IMR-90 (cell line): Measurements from ENCODE around the gene MAN2B1. TPM values are rescaled to one million over a fixed set of nuclear protein-coding genes. Genes with fewer than 3 reads are reported as not detected.

Source experiments
- ATAC-seq: fragments of 200-7000 bp; cut with Tn5 transposase; 2 replicates; pipeline ENCODE4 v1.9.1; 2020; ENCODE audit warnings: low read depth, mild to moderate bottlenecking, moderate library complexity
- BruUV-seq: library from RNA; stranded (reverse); fragments of 400-500 nt; replicated peaks from 2 replicates; lab custom pipeline; 2021; lab: Mats Ljungman, UMichigan
- CTCF ChIA-PET: fragments of 300-600 bp; formaldehyde crosslinking; extraction: SDS; loops from one replicate; lab custom pipeline; 2021; ENCODE audit warnings: antibody characterized with exemption; lab: Yijun Ruan, JAX
- POLR2A ChIA-PET: fragments of 300-600 bp; sonication (Branson Sonifier 250); formaldehyde crosslinking; loops from one replicate; lab custom pipeline; 2022; ENCODE audit warnings: antibody characterized with exemption; ENCODE audit not compliant: unreplicated experiment; lab: Charles Lee
- DNase-seq: peaks from one replicate; pipeline ENCODE4 v3.0.0; 2013
- H2AFZ ChIP-seq: replicated peaks from 2 replicates; pipeline ENCODE3; 2013; ENCODE audit warnings: low read length, mild to moderate bottlenecking; ENCODE audit not compliant: poor library complexity
- H2AK5ac ChIP-seq: 2 replicates; pipeline ENCODE4 v1.6.1; 2013; ENCODE audit warnings: low read depth, low read length, inconsistent platforms
- H2AK9ac ChIP-seq: replicated peaks from 2 replicates; pipeline ENCODE3; 2013; ENCODE audit warnings: mild to moderate bottlenecking, low read depth, low read length, moderate library complexity; ENCODE audit not compliant: poor library complexity
- H2BK120ac ChIP-seq: 2 replicates; pipeline ENCODE4 v1.6.1; 2013; ENCODE audit warnings: low read depth, low read length, inconsistent platforms
- H2BK15ac ChIP-seq: 3 replicates; pipeline ENCODE4 v1.6.1; 2013; ENCODE audit warnings: low read depth, low read length, inconsistent platforms
- H2BK20ac ChIP-seq: 2 replicates; pipeline ENCODE4 v1.6.1; 2013; ENCODE audit warnings: low read depth, mild to moderate bottlenecking, inconsistent platforms, low read length, moderate library complexity
- H2BK5ac ChIP-seq: 2 replicates; pipeline ENCODE4 v1.6.1; 2013; ENCODE audit warnings: mild to moderate bottlenecking, low read depth, low read length, inconsistent platforms; ENCODE audit not compliant: poor library complexity, severe bottlenecking
- H3K14ac ChIP-seq: replicated peaks from 2 replicates; pipeline ENCODE4 v1.6.1; 2013; ENCODE audit warnings: low read depth, low read length, inconsistent platforms
- H3K18ac ChIP-seq: 2 replicates; pipeline ENCODE4 v1.6.1; 2013; ENCODE audit warnings: low read depth, low read length, control low read depth
- H3K23ac ChIP-seq: 2 replicates; pipeline ENCODE4 v1.6.1; 2013; ENCODE audit warnings: low read depth, low read length, inconsistent platforms
- H3K27ac ChIP-seq: 2 replicates; pipeline ENCODE4 v1.5.1; 2013; ENCODE audit warnings: mild to moderate bottlenecking, control low read depth, low read length; ENCODE audit not compliant: insufficient read depth
- H3K27me3 ChIP-seq: 2 replicates; pipeline ENCODE4 v1.6.1; 2013; ENCODE audit warnings: low read length; ENCODE audit not compliant: control insufficient read depth, insufficient read depth
- H3K36me3 ChIP-seq: 2 replicates; pipeline ENCODE4 v1.6.1; 2013; ENCODE audit warnings: low read length, mixed read lengths; ENCODE audit not compliant: control insufficient read depth, insufficient read depth
- H3K4ac ChIP-seq: 2 replicates; pipeline ENCODE4 v1.6.1; 2013; ENCODE audit warnings: low read depth, low read length, inconsistent platforms
- H3K4me1 ChIP-seq: 2 replicates; pipeline ENCODE4 v1.6.1; 2013; ENCODE audit warnings: low read length, mixed read lengths; ENCODE audit not compliant: control insufficient read depth, insufficient read depth
- H3K4me2 ChIP-seq: 2 replicates; pipeline ENCODE4 v1.6.1; 2013; ENCODE audit warnings: low read depth, mild to moderate bottlenecking, control low read depth, low read length, moderate library complexity
- H3K4me3 ChIP-seq: 2 replicates; pipeline ENCODE4 v1.5.1; 2013; ENCODE audit warnings: low read depth, mild to moderate bottlenecking, control low read depth, low read length, moderate library complexity; ENCODE audit not compliant: insufficient read depth
- H3K56ac ChIP-seq: 2 replicates; pipeline ENCODE4 v1.6.1; 2013; ENCODE audit warnings: low read length, inconsistent platforms; ENCODE audit not compliant: insufficient read depth; ENCODE audit errors: extremely low read depth
- H3K79me1 ChIP-seq, 2 experiments: 2 replicates each; pipeline ENCODE4 v1.6.1; 2013; ENCODE audit warnings: low read length in 2 of 2, inconsistent platforms in 1 of 2, low read depth in 1 of 2
- H3K9ac ChIP-seq: 2 replicates; pipeline ENCODE4 v1.6.1; 2013; ENCODE audit warnings: low read depth, low read length, control low read depth
- H3K9me1 ChIP-seq: 2 replicates; pipeline ENCODE4 v1.6.1; 2013; ENCODE audit warnings: low read length, inconsistent platforms; ENCODE audit not compliant: insufficient read depth
- H3K9me3 ChIP-seq: 2 replicates; pipeline ENCODE4 v1.6.1; 2013; ENCODE audit warnings: low read length; ENCODE audit not compliant: control insufficient read depth, insufficient read depth
- H4K20me1 ChIP-seq: 2 replicates; pipeline ENCODE4 v1.6.1; 2013; ENCODE audit warnings: low read length, inconsistent platforms; ENCODE audit not compliant: insufficient read depth
- H4K5ac ChIP-seq: 2 replicates; pipeline ENCODE4 v1.6.1; 2013; ENCODE audit warnings: mild to moderate bottlenecking, low read depth, low read length, control low read depth
- H4K8ac ChIP-seq, 2 experiments: 2 replicates each; pipeline ENCODE4 v1.6.1; 2013; ENCODE audit warnings: low read depth in 2 of 2, low read length in 2 of 2, control low read depth in 1 of 2, inconsistent platforms in 1 of 2
- H4K91ac ChIP-seq: 2 replicates; pipeline ENCODE4 v1.6.1; 2013; ENCODE audit warnings: low read depth, low read length, inconsistent platforms; ENCODE audit not compliant: insufficient read depth
- BHLHE40 ChIP-seq: fragments of 150-350 bp; IDR thresholded peaks from 2 replicates; pipeline ENCODE4 v1.6.1; 2016; ENCODE audit warnings: mild to moderate bottlenecking, low read depth, low read length
- CEBPB ChIP-seq: IDR thresholded peaks from 2 replicates; pipeline ENCODE4 v1.6.1; 2012; ENCODE audit warnings: low read depth, low read length, improper control_type of control experiment
- CHD1 ChIP-seq: IDR thresholded peaks from 2 replicates; pipeline ENCODE4 v1.6.1; 2012; ENCODE audit warnings: low read depth, low read length, improper control_type of control experiment
- ELK1 ChIP-seq: fragments of 150-350 bp; IDR thresholded peaks from 2 replicates; pipeline ENCODE4 v1.6.1; 2016; ENCODE audit warnings: low read depth, mild to moderate bottlenecking, low read length, moderate library complexity, borderline replicate concordance
- FOS ChIP-seq: fragments of 150-350 bp; IDR thresholded peaks from 2 replicates; pipeline ENCODE4 v1.6.1; 2016; ENCODE audit warnings: low read depth, low read length
- MAFK ChIP-seq: IDR thresholded peaks from 2 replicates; pipeline ENCODE4 v1.6.1; 2012; ENCODE audit warnings: low read depth, low read length, improper control_type of control experiment
- MAZ ChIP-seq: IDR thresholded peaks from 2 replicates; pipeline ENCODE4 v1.6.1; 2012; ENCODE audit warnings: low read depth, mild to moderate bottlenecking, low read length, improper control_type of control experiment, moderate library complexity, borderline replicate concordance
- MXI1 ChIP-seq: IDR thresholded peaks from 2 replicates; pipeline ENCODE4 v1.6.1; 2012; ENCODE audit warnings: low read depth, mild to moderate bottlenecking, low read length, moderate library complexity, borderline replicate concordance
- NFE2L2 ChIP-seq: fragments of 150-350 bp; IDR thresholded peaks from 2 replicates; pipeline ENCODE4 v1.6.1; 2016; ENCODE audit warnings: low read depth, mild to moderate bottlenecking, low read length
- POLR2A ChIP-seq: IDR thresholded peaks from 2 replicates; pipeline ENCODE4 v1.6.1; 2012; ENCODE audit warnings: mild to moderate bottlenecking, low read depth, low read length
- RAD21 ChIP-seq: IDR thresholded peaks from 2 replicates; pipeline ENCODE4 v1.6.1; 2012; ENCODE audit warnings: low read length, improper control_type of control experiment
- RCOR1 ChIP-seq: IDR thresholded peaks from 2 replicates; pipeline ENCODE4 v1.6.1; 2012; ENCODE audit warnings: mild to moderate bottlenecking, low read length, improper control_type of control experiment; ENCODE audit not compliant: insufficient replicate concordance
- RFX5 ChIP-seq: IDR thresholded peaks from 2 replicates; pipeline ENCODE4 v1.8.0; 2012; ENCODE audit warnings: low read depth, mild to moderate bottlenecking, low read length, moderate library complexity
- SMC3 ChIP-seq: fragments of 150-350 bp; IDR thresholded peaks from 2 replicates; pipeline ENCODE4 v1.6.1; 2016; ENCODE audit warnings: low read depth, mild to moderate bottlenecking, antibody characterized with exemption, low read length, moderate library complexity
- WGBS, 2 experiments: methylation state at CpG; one replicate each; pipeline versions ENCODE4 v1.1.5 to v1.1.7; 2013; ENCODE audit warnings: missing lambda C conversion rate in 2 of 2; ENCODE audit not compliant: insufficient read length in 1 of 2; ENCODE audit errors: extremely low coverage in 2 of 2; 5-methylcytosine and 5-hydroxymethylcytosine counted together
- dilution Hi-C: fragments of 300-500 bp; cut with HindIII; formaldehyde crosslinking; loops from one replicate; pipeline ENCODE4 v1.14.3; 2018; ENCODE audit warnings: low sequenced_read_pairs; ENCODE audit not compliant: unreplicated experiment
- in situ Hi-C: fragments of 300-500 bp; cut with MboI; formaldehyde crosslinking; loops from 3 replicates; pipeline ENCODE4 v1.14.3; 2019; ENCODE audit warnings: low sequenced_read_pairs, inconsistent platforms, mixed read lengths
- intact Hi-C: fragments of 100-400 bp; cut with micrococcal nuclease; formaldehyde crosslinking; loops from 2 replicates; pipeline ENCODE4 v1.10.0; 2022
- polyA plus RNA-seq, 3 experiments: library from polyadenylated mRNA; depleted of rRNA; stranded (reverse); fragments of >200 nt; gene quantifications; 2 replicates each; pipeline ENCODE4 v1.2.3, GENCODE V29; 2012; ENCODE audit warnings: low replicate concordance in 1 of 3
- total RNA-seq: library from RNA; depleted of rRNA; stranded (reverse); fragments of >200 nt; gene quantifications from 2 replicates; pipeline ENCODE4 v1.2.3, GENCODE V29; 2012
- TF ChIP-seq, protein P1 (sequence below): conservative IDR thresholded peaks from 2 replicates; pipeline ENCODE4 v1.5.1; 2012; ENCODE audit warnings: mild to moderate bottlenecking, low read depth, low read length, improper control_type of control experiment
- TF ChIP-seq, protein P2 (sequence below): fragments of 150-350 bp; IDR thresholded peaks from 2 replicates; pipeline ENCODE4 v1.6.1; 2017; ENCODE audit warnings: mild to moderate bottlenecking, antibody characterized with exemption, low read length, low read depth

The MAN2B1 gene
- total and polyA plus RNA-seq, 2 of the 4 experiments (the other 2 are of a cell fraction): 10.4 to 55.4 TPM

GRCh38 chr19:12701596-12702282, 35.2 kb upstream of the MAN2B1 start:
- H3K27ac ChIP-seq: no peak overlapping the region
- H2AFZ ChIP-seq: no peak overlapping the region
- peaks cover 14% of the 10 kb centered on the region for H4K20me1 ChIP-seq
- TF ChIP-seq, protein P1, sequence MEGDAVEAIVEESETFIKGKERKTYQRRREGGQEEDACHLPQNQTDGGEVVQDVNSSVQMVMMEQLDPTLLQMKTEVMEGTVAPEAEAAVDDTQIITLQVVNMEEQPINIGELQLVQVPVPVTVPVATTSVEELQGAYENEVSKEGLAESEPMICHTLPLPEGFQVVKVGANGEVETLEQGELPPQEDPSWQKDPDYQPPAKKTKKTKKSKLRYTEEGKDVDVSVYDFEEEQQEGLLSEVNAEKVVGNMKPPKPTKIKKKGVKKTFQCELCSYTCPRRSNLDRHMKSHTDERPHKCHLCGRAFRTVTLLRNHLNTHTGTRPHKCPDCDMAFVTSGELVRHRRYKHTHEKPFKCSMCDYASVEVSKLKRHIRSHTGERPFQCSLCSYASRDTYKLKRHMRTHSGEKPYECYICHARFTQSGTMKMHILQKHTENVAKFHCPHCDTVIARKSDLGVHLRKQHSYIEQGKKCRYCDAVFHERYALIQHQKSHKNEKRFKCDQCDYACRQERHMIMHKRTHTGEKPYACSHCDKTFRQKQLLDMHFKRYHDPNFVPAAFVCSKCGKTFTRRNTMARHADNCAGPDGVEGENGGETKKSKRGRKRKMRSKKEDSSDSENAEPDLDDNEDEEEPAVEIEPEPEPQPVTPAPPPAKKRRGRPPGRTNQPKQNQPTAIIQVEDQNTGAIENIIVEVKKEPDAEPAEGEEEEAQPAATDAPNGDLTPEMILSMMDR: no peak
- TF ChIP-seq MAZ (no peak), RCOR1 (no peak), ELK1 (no peak), MAFK (no peak), NFE2L2 (no peak), CEBPB (no peak), RFX5 (no peak), CHD1 (no peak), MXI1 (no peak), SMC3 (no peak), BHLHE40 (no peak), FOS (no peak), RAD21 (no peak), POLR2A (no peak)
- TF ChIP-seq, protein P2, sequence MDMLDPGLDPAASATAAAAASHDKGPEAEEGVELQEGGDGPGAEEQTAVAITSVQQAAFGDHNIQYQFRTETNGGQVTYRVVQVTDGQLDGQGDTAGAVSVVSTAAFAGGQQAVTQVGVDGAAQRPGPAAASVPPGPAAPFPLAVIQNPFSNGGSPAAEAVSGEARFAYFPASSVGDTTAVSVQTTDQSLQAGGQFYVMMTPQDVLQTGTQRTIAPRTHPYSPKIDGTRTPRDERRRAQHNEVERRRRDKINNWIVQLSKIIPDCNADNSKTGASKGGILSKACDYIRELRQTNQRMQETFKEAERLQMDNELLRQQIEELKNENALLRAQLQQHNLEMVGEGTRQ: no peak
- no peaks in the 10 kb centered on the region for H3K27me3 ChIP-seq
- H3K4me3 ChIP-seq: no peak overlapping the region
- H2BK5ac ChIP-seq: no peak overlapping the region
- H4K91ac ChIP-seq: no peak overlapping the region
- no peak overlapping the region for H3K56ac ChIP-seq
- intact Hi-C loops (no loop called here), dilution Hi-C loops (no loop called here), in situ Hi-C loops (no loop called here)
- H2BK15ac ChIP-seq: no peak overlapping the region
- H3K23ac ChIP-seq: no peak overlapping the region
- peaks cover 72% of the 10 kb centered on the region for H3K36me3 ChIP-seq
- H3K9me1 ChIP-seq: no peaks in the 10 kb centered on the region
- POLR2A ChIA-PET: no interaction called here
- H4K8ac ChIP-seq: no peak overlapping the region
- H3K18ac ChIP-seq: no peak overlapping the region
- peak overlapping the region; percentile 24 for H2AK9ac ChIP-seq
- no peak overlapping the region for H3K4me2 ChIP-seq
- H3K79me1 ChIP-seq: peaks cover 5 to 18% of the 10 kb centered on the region in 2 experiments
- H4K5ac ChIP-seq: no peak overlapping the region
- DNase-seq (no peak), ATAC-seq (no peak)
- H3K4me1 ChIP-seq: no peaks in the 10 kb centered on the region
- no peak overlapping the region for H2BK20ac ChIP-seq
- no peak overlapping the region for H2BK120ac ChIP-seq
- H3K9ac ChIP-seq: no peak overlapping the region
- no peaks in the 10 kb centered on the region for H3K9me3 ChIP-seq
- WGBS, 2 experiments: 91% methylated on average over 23 of the region's 33 CpGs; no CpG with 5 or more reads in 1 of the 2 experiments
- H2AK5ac ChIP-seq: no peak overlapping the region
- H3K4ac ChIP-seq: no peak overlapping the region
- CTCF ChIA-PET: no interaction called here
- BruUV-seq: no TSS peak
- H3K14ac ChIP-seq: no peak overlapping the region
